ENCODE data around the gene ARHGAP6. TPM values are rescaled to one million over a fixed set of nuclear protein-coding genes. Genes with fewer than 3 reads are reported as not detected.

The ARHGAP6 gene, protein sequence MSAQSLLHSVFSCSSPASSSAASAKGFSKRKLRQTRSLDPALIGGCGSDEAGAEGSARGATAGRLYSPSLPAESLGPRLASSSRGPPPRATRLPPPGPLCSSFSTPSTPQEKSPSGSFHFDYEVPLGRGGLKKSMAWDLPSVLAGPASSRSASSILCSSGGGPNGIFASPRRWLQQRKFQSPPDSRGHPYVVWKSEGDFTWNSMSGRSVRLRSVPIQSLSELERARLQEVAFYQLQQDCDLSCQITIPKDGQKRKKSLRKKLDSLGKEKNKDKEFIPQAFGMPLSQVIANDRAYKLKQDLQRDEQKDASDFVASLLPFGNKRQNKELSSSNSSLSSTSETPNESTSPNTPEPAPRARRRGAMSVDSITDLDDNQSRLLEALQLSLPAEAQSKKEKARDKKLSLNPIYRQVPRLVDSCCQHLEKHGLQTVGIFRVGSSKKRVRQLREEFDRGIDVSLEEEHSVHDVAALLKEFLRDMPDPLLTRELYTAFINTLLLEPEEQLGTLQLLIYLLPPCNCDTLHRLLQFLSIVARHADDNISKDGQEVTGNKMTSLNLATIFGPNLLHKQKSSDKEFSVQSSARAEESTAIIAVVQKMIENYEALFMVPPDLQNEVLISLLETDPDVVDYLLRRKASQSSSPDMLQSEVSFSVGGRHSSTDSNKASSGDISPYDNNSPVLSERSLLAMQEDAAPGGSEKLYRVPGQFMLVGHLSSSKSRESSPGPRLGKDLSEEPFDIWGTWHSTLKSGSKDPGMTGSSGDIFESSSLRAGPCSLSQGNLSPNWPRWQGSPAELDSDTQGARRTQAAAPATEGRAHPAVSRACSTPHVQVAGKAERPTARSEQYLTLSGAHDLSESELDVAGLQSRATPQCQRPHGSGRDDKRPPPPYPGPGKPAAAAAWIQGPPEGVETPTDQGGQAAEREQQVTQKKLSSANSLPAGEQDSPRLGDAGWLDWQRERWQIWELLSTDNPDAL (N-terminal part only)
- not detected for total RNA-seq

DNA sequence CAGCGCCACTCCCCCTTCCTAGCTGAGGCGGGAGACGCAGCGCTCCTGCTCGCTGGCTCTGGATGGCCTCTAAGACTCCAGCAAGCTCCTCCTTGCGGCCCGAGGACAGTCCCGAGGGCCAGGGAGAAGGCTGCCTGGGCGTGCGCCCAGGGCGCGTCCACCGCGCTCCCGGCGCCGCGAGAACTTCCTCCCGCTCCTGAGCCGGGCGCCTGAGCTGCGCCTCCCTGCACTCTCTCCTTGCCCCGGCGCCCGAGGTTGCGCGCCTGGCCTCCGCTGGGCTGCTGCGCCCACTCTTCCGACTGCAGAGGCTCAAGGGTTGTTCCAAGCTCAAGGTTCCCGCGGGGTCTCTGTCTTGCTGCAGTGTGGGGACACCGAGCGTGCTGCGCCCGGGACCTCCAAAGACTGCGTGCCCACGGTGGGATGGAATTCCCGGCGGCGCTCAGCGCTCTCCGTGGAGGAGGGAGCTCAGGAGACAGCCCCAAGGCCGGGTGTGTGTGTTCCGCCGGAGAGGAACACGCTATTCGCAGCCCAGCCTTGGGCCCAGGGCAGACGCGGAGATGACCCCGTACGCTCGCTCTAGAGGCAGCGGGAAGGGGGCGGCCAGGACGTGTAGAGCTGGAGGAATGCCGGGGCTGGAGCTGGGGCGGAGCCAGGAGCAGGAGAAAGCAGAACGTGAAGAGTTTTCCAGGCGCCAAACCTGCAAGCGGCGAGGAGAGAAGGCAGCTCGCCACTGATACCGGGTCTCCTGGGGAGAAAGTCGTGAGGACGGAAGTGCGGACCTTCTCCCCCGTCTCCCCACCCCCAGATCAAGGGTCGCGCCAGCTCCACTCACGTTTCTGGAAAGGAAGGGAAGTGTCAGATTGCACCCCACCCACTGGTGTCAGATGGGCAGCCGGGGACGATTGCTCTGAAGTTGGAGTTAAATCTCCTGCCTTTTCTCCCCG lies at the start of gene ARHGAP6:
Gene ARHGAP6, minus strand, starts transcription at position 753 of the 944 bp plus-strand sequence. CDS start 1,092 bp downstream, outside the sequence.
- ChIA-PET CTCF (interaction anchor here (1.4 kb wide), 1 partner anchor 12 kb away, joined by 3 read pairs; no protein-coding TSS in a partner anchor), POLR2A (interaction anchor here (0.6 kb wide), 1 partner anchor 39 kb away, joined by 3 read pairs; no protein-coding TSS in a partner anchor)
- intact Hi-C loops (cut with micrococcal nuclease), result loop anchor here (10.0 kb wide), 1 partner anchor 131 kb away; no protein-coding TSS in a partner anchor
- no peak for ATAC-seq
- Mint-ChIP-seq H3K4me3 (no peak within 1 kb of the TSS), H3K36me3 (ENCODE audit: low read depth) (no peaks in the 10 kb centered on the region), H3K4me1 (ENCODE audit: low read depth) (peaks cover 2% of the 10 kb centered on the region), H3K9me3 (no peaks in the 10 kb centered on the region), H3K27me3 (peaks cover 40% of the 10 kb centered on the region), H3K27ac (no peak within 1 kb of the TSS)
- DNase-seq, result no peak
- TF ChIP-seq, protein P1, sequence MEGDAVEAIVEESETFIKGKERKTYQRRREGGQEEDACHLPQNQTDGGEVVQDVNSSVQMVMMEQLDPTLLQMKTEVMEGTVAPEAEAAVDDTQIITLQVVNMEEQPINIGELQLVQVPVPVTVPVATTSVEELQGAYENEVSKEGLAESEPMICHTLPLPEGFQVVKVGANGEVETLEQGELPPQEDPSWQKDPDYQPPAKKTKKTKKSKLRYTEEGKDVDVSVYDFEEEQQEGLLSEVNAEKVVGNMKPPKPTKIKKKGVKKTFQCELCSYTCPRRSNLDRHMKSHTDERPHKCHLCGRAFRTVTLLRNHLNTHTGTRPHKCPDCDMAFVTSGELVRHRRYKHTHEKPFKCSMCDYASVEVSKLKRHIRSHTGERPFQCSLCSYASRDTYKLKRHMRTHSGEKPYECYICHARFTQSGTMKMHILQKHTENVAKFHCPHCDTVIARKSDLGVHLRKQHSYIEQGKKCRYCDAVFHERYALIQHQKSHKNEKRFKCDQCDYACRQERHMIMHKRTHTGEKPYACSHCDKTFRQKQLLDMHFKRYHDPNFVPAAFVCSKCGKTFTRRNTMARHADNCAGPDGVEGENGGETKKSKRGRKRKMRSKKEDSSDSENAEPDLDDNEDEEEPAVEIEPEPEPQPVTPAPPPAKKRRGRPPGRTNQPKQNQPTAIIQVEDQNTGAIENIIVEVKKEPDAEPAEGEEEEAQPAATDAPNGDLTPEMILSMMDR (IDR thresholded peaks at IDR 0.05), result no peak

DNA sequence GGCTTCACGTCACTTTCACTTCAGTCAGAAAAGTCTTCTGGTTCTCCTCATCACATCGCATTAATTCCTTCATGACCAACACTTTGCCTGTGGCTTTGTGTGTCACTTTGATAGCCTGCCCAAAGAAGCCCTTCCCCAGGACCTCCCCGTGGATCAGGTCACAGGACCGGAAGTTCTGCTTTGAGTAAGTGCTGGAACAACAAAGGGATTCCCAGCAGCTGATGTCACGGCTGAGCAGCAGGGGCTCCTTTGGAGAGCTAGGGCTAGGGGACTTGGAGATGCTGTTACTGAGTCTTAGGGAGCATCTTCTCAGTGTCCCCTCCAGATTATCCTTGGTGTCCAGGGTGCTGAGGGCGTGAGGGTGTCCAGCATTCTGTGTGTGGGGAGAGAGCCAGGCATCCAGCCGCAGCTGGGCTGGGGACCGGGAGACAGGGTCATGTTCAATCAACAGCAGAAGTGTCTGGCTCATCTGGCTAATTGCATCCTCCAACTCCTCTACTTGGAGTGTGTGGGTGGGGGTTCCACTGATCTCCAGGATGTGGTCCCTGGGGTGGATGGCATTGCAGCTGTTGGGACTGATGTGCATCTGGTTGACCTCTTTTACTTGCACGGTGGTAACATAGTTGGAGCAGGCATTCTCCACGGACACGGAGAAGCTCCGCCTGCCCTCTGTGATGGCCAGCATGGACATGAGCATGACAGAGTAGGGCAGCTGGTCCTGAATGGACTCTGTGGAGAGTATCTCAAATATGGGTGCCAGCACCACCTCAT lies 39.2 kb upstream of the ARHGAP6 start:
- intact Hi-C loops (cut with micrococcal nuclease), result no loop called here
- Mint-ChIP-seq H3K27ac (no peak overlapping the region), H3K9me3 (no peaks in the 10 kb centered on the region), H3K27me3 (no peaks in the 10 kb centered on the region), H3K4me3 (no peak overlapping the region), H3K4me1 (ENCODE audit: low read depth) (no peaks in the 10 kb centered on the region), H3K36me3 (ENCODE audit: low read depth) (no peaks in the 10 kb centered on the region)
- ChIA-PET POLR2A (no interaction called here), CTCF (no interaction called here)
- ATAC-seq (no peak), DNase-seq (no peak)
- TF ChIP-seq, protein P1 (IDR thresholded peaks at IDR 0.05), result no peak

DNA sequence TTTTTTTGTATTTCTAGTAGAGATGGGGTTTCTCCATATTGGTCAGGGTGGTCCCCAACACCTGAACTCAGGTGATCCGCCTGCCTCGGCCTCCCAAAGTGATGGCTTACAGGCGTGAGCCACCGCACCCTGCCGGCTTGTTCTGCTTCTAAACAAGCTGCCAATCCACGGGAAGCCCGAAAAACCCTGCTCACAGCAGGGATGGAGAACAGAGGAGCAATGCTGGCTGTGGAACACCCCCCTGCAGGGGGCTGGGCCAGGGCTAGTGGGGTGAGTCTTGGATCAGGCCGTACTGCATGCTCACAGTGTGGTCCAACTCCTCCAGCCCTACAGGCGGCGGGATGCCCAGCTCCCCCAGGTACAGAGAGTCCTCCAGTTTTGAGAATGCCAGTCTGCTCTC lies 38.1 kb upstream of the ARHGAP6 start:
- intact Hi-C loops (cut with micrococcal nuclease), result no loop called here
- H3K27me3 Mint-ChIP-seq, result no peaks in the 10 kb centered on the region
- no peaks in the 10 kb centered on the region for H3K36me3 Mint-ChIP-seq (ENCODE audit: low read depth)
- TF ChIP-seq, protein P1 (IDR thresholded peaks at IDR 0.05), result no peak
- no peak overlapping the region for H3K4me3 Mint-ChIP-seq
- H3K4me1 Mint-ChIP-seq (ENCODE audit: low read depth), result no peaks in the 10 kb centered on the region
- ChIA-PET POLR2A (no interaction called here), CTCF (no interaction called here)
- no peaks in the 10 kb centered on the region for H3K9me3 Mint-ChIP-seq
- ATAC-seq, result no peak
- H3K27ac Mint-ChIP-seq, result no peak overlapping the region
- DNase-seq, result no peak

DNA sequence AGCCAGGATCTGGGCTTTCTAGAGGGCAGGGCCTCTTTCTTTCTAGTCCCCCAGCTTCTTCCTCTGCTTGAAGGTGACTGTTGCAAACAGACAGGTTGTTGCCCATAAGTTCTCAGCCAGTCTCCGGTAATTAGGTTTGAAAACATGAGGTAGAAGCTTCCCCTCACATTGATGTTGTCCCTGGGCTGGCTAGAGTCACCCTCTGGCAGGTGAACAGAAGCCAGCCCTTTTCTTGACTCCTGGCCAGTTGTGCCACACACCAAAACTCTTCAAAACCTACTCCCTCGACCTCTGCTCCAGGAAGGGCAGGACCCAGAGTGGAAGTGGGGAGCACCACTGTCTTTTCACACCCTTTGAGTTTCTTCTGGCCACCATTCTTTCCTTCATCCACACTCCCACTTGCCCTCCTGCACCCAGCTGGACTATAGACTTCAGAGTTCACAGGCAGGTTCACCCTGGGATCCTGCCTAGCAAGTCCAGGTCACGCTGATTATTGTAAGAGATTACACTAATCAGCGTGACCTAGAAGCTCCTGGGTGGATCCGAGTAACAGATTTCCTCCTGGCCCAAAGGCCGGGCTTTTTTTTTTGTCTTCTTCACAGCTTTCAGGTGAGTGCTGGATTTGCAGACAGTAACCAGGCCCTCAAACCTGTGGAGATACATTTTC lies 37.4 kb upstream of the ARHGAP6 start:
- no peaks in the 10 kb centered on the region for H3K27me3 Mint-ChIP-seq
- CTCF ChIA-PET, result no interaction called here
- no peak overlapping the region for H3K27ac Mint-ChIP-seq
- no peaks in the 10 kb centered on the region for H3K9me3 Mint-ChIP-seq
- intact Hi-C loops (cut with micrococcal nuclease), result no loop called here
- POLR2A ChIA-PET, result no interaction called here
- DNase-seq, result no peak
- TF ChIP-seq, protein P1 (IDR thresholded peaks at IDR 0.05), result no peak
- no peaks in the 10 kb centered on the region for H3K36me3 Mint-ChIP-seq (ENCODE audit: low read depth)
- no peak for ATAC-seq
- H3K4me1 Mint-ChIP-seq (ENCODE audit: low read depth), result no peaks in the 10 kb centered on the region
- H3K4me3 Mint-ChIP-seq, result no peak overlapping the region

Measured in activated CD8-positive, alpha-beta T cell treated with anti-CD3 and anti-CD28 coated beads for 36 hours (primary cell).